COR-L47 (cell line): ENCODE results near the gene GPHN.

Experiments
- DNase-seq: peaks from one replicate; lab custom pipeline; 2025; lab: John Stamatoyannopoulos, UW

Gene GPHN

DNA sequence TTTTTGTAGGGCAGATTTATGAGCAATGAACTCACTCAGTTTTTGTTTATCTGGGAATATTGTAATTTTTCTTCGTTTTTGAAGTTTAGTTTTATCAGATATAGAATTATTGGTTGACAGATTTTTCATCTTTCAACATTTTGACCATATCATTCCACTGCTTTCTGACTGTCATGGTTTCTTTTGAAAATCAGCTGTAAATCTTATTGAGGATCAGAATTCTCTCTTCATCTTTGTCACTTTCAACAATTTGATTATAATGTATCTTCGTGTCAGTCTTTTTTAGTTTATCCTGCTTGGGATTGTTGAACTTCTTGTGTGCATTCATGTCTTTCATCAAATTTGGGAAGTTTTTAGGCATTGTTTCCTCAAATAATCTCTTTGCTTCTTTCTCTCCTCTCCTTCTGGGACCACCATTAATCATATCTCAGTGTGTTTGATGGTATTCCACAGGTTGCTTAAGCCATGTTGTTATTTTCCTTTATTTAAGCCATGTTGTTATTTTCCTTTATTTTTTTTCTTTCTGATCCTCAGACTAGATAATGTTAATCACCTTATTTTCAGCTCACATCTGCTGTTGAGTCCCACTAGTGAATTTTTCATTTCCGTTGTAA is 451.6 kb downstream of the GPHN start:
- DNase-seq, result no peak

- DNase-seq, result no peak
Observed at GRCh38 chr14:66965831-66966230, 457.9 kb downstream of the GPHN start.

GRCh38 chr14:66972469-66972868 is 464.5 kb downstream of the GPHN start:
- DNase-seq, result no peak

DNA sequence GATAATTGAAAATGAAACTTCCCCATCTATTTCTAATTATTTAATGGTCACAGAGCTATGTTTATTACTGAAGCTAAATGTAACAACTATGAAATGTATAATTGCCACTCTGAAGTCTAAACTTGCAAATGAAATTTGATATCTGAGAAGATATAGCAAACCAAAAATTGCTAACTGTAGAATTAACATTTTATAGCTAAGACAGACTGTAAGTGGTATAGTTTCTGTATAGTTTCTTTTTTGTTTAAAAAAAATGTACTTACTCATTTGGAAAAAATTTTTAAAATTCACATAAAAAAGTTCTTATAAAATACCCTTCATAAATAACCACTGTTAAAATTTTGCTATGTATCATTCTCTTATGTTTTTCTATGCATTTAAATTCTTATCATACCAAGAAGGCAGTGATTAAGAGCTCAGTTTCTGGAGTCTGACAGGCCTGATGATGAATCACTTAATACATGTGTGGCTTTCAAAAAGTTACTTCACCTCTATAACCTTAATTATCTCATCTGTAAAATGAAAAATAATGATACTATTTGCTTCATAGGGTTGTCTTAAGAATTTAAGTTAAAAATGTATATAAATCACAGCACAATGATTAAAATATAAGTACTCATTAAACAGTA is 466.6 kb downstream of the GPHN start:
- DNase-seq, result no peak

DNA sequence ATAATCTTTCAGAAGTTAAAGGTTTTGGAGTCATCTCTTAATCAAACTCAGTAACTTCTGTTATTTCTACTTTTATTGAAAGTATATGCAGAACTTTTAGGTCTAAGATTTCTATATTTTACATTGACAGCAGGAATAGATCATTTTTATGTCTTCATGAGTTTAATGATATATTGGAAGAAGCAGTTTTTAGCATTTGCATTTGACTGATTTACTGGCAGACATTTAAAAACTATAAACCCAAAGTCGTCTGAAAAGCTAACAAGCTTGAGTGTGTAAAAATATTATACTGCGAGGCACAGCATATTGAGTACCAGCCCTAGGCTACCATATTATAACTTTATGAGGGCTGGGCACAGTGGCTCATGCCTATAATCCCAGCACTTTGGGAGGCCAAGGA is 467.3 kb downstream of the GPHN start:
- no peak for DNase-seq

GRCh38 chr14:66979101-66979974 is 471.4 kb downstream of the GPHN start:
- no peak for DNase-seq

DNA sequence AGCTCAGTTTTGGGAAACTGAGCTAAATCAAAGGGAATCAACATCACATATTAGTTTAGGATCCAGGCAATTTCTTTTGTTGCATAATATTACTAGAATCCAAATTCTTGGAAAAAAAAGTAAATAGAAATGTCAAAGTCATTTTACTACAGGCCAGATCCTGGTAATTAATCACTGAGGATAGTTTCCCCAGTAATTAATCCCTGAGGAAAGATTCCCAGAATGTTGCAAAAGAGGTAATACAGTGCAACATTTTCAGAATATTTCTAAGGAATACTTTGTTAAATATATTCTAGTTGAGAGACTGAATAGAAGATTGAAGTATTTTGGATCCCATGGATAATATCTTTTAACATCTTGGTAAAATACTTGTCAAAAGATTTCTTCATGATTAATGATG is 474.3 kb downstream of the GPHN start:
- DNase-seq, result no peak

GRCh38 chr14:66992776-66993175 is 484.8 kb downstream of the GPHN start:
- no peak for DNase-seq

DNA sequence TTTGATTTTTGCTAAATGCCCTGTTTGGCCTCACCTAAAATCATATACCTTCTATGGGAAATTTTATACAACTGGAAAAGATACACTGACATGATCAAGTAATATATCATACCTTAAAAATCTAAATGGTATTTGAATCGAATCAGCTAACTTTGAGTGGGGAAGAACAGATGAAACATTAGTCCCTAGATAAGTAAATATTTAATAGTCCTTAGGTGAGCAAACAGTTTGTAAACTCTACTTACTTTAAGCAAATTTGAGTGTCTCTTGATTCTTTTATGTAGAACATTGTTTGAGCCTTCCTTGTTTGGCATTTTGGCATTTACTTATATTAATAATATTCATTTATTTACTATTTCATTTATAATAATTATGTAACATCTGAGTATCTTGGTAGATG is 485.6 kb downstream of the GPHN start:
- no peak for DNase-seq

- no peak for DNase-seq
Observed at GRCh38 chr14:66998013-66998412, 490.1 kb downstream of the GPHN start.

GRCh38 chr14:66999978-67000377 is 492.0 kb downstream of the GPHN start:
- no peak for DNase-seq

DNA sequence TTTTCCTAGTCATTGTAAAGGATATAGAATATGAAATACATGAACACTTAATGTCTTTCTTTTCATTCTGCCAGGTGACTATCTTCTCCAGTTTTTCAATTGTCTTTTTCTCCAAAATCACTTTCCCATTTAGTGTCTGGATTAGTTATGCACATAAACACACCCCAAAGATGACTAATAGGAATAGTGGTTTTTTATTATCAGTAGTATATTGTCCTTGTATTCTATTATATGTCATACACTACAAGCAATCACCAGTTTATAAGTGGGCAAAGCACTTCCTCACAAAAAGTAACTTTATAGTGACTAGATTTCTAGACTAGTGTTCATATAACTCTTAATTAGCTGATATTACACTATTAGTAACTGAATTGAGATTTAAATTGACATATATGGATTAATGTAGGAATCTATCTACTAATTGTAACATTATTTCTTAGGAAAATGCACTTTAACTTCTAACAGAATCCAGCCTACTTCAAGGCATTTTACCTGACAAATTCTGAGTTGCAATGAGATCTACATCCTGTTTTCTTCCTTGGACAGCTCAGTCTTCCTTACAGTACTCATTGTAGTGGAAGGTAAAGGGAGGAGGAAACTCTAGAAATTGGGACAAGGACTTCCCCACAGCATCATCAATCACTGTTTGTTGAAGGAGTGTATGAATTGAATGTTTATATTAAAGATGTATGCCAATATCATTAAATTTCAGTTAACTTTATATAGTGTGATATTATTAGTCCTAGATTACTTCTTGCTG is 495.2 kb downstream of the GPHN start:
- no peak for DNase-seq

GRCh38 chr14:67004521-67004920 is 496.6 kb downstream of the GPHN start:
- DNase-seq, result no peak

- DNase-seq, result no peak
Observed at GRCh38 chr14:67010602-67011001, 502.7 kb downstream of the GPHN start.

DNA sequence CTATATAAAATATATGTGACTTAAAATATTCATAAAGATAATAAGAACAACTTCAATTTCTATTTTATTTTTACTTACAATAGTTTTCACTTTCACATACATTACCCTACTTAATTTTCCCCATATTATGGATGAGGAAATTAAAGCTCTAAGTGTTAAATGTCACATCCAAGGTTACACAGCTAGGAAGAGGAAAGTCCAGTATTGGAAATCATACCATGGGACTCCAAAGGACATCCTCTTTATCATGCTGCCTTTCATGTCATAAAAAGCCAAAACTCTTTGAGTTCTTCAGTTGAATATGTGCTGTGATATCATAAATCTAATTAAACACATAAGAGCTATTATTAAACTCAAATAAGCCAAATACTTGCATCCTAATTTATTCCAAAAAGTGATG is 508.9 kb downstream of the GPHN start:
- DNase-seq, result no peak

DNA sequence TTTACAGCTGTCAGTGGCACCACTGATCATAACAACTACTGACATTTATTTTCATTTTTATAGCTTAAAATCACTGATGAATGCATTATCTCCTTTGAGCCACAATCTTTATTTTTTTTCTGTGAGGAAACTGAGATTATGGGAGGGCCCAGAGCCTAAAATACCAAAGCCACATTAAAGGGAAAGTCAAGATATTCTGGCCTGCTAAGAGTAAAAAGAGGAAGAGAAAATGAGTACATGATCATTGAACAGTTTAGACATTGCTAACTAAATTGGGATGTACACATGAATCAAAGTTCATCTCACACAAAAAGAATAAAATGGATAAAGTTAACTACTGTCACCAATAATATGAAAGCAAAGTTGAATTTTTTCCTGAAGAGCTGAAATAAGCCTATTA is 510.8 kb downstream of the GPHN start:
- DNase-seq, result no peak

DNA sequence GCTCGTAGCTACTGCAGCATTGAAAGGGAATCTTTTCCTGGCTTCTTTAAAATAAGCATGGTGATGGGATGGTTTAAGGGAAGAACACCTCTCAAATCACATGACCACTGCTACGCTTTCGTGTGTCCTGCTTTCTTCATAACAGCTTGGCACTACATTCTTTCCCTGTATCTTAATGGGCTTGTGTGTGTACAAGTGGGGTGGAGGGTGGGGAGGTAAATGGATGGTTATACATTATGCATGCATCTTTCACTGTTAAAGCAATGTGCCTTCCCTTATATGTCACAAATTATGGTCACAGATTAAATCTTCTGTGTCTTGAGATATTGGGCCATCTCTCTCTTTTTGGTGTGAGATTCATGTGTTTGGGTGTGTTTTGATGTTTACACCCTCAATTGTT is 511.8 kb downstream of the GPHN start:
- DNase-seq, result no peak

DNA sequence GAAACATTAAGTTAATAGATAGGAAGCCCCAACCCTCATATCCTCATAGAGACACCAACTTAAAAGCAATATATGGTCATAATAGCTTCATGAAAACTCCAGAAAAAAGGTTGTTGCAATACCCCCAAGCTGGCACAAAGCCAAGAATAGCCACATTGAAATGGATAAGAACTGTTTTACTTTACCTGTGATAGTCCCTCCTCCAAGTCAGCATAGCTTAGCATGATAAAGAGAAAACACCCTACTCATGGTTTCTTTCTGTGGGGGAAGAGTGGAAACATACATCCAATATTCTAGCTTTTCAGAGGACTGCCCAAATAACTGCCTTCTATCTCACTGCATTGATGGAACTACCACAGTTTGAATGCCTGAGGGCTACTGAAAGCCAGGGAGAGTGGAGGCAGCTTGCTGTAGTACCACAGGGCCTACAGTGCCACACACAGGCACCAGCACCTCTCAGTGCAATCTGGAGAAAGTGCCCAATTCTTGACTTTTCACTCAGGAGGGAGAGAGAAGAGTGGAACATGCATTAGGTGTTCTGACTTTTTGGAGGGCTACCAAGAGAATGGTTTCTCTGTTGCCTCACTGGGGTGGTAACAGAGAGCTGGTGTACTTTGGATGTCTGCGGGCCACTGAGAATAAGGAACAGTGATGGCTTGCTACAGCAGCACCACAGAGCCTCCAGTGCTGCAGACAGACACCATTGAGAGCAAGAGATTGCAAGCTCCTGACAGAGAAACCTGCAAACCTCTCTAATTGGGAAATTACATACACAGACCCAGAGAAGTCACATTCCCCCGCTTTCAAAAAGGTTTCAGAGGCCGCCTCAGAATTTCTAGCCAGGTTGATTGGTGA is 524.2 kb downstream of the GPHN start:
- no peak for DNase-seq

DNA sequence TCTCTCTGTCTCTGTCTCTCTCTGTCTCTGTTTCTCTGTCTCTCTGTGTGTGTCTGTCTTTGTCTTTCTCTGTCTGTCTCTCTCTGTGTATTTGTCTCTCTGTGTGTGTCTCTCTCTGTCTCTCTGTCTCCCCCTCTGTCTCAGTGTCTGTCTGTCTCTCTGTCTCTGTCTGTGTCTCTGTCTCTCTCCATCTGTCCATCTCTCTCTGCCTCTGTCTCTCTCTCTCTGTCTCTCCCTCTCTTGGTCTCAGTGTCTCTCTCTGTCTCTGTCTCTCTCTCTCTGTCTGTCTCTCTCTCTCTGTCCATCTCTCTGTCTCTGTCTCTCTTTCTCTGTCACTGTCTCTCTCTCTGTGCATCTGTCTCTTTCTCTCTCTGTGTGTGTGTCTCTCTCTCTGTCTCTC is 537.5 kb downstream of the GPHN start:
- no peak for DNase-seq

DNA sequence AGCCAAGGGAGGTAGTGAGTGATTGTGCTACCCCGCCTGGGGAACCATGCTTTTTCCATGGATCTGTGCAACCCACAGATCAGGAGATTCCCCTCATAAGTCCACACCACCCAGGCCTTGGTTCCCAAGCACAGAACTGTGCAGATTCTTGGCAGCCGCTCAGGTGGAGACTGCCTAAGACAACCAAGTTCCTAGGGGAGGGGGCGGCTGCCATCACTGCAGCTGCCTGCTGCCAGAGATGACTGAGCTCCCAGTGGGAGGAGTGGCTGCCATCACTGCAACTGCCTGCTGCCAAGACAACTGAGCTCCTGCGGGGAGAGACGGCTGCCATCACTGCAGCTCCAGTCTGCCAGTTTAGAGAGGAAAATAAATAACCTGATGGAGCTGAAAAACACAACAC is 542.9 kb downstream of the GPHN start:
- no peak for DNase-seq

DNA sequence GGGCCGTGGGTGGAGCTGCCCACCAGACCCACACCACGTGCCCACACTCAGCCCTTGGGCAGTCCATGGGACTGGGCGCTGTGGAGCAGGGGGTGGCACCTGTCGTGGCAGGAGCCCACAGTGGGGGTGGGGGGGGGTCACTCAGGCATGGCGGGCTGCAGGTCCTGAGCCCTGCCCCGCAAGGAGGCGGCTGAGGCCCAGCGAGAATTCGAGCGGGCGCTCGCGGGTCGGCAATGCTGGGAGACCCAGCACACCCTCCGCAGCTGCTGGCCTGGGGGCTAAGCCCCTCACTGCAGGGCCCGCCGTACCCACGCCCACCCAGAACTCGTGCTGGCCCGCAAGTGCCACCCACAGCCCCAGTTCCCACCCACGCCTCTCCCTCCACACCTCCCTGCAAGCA is 548.7 kb downstream of the GPHN start:
- no peak for DNase-seq

- DNase-seq, result no peak
Observed at GRCh38 chr14:67059596-67059995, 551.6 kb downstream of the GPHN start.
